DOHH2 (cell line): ENCODE results near the gene FUT6.

ENCODE experiments used
- EZH2phosphoT487 ChIP-seq: fragments of 200-600 bp; sonication (generic); IDR thresholded peaks from 2 replicates; pipeline ENCODE4 v1.6.1; 2017; ENCODE audit warnings: borderline replicate concordance, mild to moderate bottlenecking, antibody characterized with exemption, low read length, moderate library complexity, mixed read lengths
- TF ChIP-seq, protein P1 (sequence below): fragments of 200-600 bp; sonication (generic); IDR thresholded peaks from one replicate; pipeline ENCODE4 v1.5.1; 2014; ENCODE audit warnings: antibody characterized with exemption, mild to moderate bottlenecking, low read depth, low read length; ENCODE audit not compliant: poor library complexity, severe bottlenecking

DNA sequence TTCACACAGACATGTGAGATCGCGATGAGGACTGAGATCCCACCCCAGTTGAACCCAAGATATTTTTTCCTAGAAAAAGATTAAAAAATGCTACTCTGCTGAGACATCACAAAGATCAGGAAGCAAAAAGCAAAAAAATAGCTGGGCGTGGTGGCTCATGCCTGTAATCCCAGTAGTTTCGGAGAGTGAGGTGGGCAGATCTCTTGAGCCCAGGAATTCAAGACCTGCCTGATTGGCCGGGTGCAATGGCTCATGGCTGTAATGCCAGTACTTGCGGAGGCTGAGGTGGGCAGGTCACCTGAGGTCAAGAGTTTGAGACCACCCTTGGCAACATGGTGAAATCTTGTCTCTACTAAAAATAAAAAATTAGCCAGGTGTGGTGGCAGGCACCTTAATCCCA lies 10.7 kb upstream of the FUT6 start:
- TF ChIP-seq, protein P1, sequence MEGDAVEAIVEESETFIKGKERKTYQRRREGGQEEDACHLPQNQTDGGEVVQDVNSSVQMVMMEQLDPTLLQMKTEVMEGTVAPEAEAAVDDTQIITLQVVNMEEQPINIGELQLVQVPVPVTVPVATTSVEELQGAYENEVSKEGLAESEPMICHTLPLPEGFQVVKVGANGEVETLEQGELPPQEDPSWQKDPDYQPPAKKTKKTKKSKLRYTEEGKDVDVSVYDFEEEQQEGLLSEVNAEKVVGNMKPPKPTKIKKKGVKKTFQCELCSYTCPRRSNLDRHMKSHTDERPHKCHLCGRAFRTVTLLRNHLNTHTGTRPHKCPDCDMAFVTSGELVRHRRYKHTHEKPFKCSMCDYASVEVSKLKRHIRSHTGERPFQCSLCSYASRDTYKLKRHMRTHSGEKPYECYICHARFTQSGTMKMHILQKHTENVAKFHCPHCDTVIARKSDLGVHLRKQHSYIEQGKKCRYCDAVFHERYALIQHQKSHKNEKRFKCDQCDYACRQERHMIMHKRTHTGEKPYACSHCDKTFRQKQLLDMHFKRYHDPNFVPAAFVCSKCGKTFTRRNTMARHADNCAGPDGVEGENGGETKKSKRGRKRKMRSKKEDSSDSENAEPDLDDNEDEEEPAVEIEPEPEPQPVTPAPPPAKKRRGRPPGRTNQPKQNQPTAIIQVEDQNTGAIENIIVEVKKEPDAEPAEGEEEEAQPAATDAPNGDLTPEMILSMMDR, result no peak
- no peak for TF ChIP-seq EZH2phosphoT487
